Muscle of back (tissue), 11 donors: ENCODE results near the gene DDHD1. TPM values are rescaled to one million over a fixed set of nuclear protein-coding genes. Genes with fewer than 3 reads are reported as not detected.

Experiments
- DNase-seq, 3 donors: peaks; one replicate each; pipeline versions ENCODE4 v3.0.0 to v3.0.0-alpha.2; 2013
- polyA plus RNA-seq, 10 donors: library from polyadenylated mRNA; unstranded; fragments of 120-200 nt; gene quantifications; one replicate each; pipeline ENCODE4 v1.2.1, GENCODE V29; 2013; ENCODE audit not compliant: insufficient read length in 10 of 10

The DDHD1 gene
- polyA plus RNA-seq, 10 donors: 5.0 to 9.2 (median 7.7) TPM

GRCh38 chr14:53001787-53002378 is 151.2 kb downstream of the DDHD1 start:
- no peak for DNase-seq

- DNase-seq: peak; percentile 88 to 94 (median 90)
These were observed 154.6 kb downstream of the DDHD1 start for GRCh38 chr14:52998376-52999015.

- DNase-seq: no peak
These were observed 156.6 kb downstream of the DDHD1 start for GRCh38 chr14:52996493-52996892.

GRCh38 chr14:52995998-52996397 is 157.1 kb downstream of the DDHD1 start:
- DNase-seq: no peak

GRCh38 chr14:52992236-52992870 is 160.8 kb downstream of the DDHD1 start:
- DNase-seq: peak in 2 of 3 donors; percentile 27 to 69

- DNase-seq: no peak
These were observed 165.0 kb downstream of the DDHD1 start for GRCh38 chr14:52988139-52988538.

GRCh38 chr14:52987514-52987913 is 165.6 kb downstream of the DDHD1 start:
- no peak for DNase-seq

- DNase-seq: no peak
These were observed 166.1 kb downstream of the DDHD1 start for GRCh38 chr14:52987042-52987441.

Other genes with a start within 250 kb of the DDHD1 start
- gene FERMT2, start 202.3 kb downstream of the DDHD1 start, polyA plus RNA-seq: 100 to 1,000 TPM in 7 of 10 donors, 10 to 100 TPM in 3; 91.5 to 129 (median 109) TPM